Stimulated activated CD8-positive, alpha-beta memory T cell treated with anti-CD3 and anti-CD28 coated beads, Interleukin-4, amount 100 ng/mL, for 48 hours (primary cell): ENCODE results near the gene PALS1.

ENCODE experiments used
- DNase-seq: peaks from one replicate; pipeline ENCODE4 v3.0.0-alpha.2; 2020

PALS1 gene

DNA sequence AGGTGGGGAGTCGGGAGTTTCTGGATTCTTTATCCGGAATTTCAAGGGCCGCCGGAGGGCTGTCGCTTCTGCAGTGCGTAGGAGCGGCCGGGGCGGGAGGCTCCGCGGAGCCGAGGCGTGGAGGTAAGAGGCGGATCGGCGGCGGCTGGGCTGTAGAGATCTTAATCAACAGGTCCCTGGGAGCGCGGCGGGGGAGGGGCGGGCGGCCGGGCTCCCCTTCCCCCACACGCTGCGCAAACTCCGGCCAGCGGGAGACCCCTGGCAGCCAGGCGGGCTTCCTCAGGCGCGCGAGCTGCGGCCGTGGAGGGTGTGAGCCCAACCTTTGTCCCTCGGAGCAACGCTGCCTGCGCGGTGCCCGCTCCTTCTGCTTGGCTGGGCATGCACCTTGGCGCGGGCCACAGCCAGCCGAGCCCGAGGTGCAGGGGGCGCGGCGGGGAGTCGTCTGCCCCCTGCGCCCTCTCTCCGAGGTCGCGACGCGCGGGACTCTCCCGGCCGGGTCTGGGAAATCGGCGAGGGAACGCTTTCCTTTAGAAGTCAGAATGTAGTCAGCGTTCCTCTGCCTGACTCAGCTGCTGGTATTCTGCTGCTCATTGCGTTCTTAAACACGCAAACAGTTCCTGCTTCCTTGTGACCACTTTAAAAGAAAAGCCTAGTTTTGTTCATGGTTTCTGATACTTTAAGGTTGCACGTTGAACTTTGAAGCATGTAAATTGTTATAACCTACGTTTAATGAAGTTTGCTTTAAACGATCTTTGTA is at the start of gene PALS1:
TSS of gene PALS1 (plus strand) at position 25 of the 757 bp plus-strand sequence. CDS start 37,736 bp downstream, outside the sequence.
- DNase-seq, result no peak

DNA sequence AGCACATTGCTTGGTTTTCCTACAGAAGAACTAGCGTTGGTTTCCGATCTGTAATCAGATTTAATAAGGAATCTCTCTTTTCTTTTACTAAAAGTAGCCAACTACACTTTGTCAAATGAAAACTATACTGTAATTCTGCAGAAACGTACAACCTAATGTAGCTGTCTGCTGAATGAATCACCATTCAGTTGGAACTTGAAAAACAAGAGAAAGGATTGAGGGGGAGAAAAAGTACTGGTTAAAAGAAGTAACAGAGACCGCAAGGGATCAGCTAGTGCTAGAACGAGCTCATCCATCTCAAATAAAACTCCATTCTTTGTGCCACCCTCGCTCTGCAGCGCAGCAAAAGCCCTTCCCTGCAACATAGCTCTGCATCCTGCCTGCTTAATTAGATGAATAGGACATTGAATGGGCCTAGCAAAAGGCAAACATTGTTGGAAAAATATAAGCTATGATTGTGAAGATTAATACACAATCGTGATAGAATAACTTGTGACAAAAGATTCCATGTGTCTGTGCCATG is 49.4 kb upstream of the PALS1 start:
- no peak for DNase-seq

DNA sequence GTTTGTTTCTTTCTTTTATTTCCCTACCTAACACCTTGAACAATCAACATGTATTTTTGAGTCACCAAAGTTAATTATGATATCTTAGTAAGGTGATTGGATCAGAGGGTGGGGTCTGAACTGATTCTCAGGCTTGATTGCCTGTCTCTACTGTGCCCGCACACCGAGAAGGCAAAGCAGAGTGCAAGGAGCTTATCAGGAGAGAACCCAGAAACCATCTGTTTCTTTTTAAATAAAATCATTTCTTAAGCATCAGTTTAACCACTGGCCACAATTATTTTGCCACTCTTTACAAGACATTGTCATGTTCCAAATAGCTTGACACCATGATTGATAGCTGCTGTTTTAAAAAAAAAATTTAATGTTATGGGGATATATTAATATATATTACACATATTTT is 48.9 kb upstream of the PALS1 start:
- DNase-seq, result no peak

DNA sequence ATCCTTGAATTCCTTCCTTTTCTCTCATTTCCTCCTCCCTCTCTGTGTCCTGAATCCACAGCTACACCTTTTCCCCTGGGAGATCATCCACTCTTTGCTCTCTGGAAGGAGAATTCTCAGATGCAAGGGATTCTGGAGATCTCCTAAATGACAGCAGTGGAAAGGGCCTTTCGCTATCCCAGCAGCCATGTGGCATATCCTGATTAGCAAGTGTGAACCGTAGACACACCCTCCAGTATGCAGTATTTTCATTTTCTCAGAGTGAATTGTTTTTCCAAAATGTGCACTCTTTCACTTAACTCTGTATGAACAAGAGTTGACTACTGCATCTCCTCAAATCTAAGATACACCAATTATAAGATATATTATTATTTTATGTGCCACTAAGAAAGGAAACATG is 46.0 kb upstream of the PALS1 start:
- DNase-seq, result no peak

DNA sequence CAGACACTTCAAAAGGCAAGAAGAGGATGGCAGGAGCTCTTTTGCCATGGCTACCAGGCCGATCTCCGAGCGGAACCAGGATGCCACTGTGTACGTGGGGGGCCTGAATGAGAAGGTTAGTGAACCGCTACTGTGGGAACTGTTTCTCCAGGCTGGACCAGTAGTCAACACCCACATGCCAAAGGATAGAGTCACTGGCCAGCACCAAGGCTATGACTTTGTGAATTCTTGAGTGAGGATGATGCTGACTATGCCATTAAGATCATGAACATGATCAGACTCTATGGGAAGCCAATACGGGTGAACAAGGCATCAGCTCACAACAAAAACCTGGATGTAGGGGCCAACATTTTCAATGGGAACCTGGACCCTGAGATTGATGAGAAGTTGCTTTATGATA is 42.2 kb upstream of the PALS1 start:
- DNase-seq, result no peak

DNA sequence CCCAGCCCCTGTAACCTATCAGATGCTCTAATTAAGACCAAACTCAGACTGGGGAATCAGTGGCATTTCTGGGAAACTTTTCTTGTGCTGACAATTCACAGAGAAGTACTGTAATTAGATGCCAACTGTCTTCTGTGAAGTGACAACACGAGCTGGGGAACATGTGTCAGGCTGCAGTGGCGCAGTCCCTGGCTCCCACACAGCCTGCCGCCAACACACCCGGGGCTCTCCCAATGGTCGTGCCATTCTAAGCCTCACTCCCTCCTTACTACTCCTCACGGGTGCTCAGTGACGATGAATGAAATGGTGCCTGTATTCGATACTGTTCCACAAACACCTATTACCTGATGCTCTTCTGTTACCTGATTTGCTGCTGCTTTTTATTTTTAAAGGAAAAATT is 33.4 kb upstream of the PALS1 start:
- DNase-seq, result no peak

DNA sequence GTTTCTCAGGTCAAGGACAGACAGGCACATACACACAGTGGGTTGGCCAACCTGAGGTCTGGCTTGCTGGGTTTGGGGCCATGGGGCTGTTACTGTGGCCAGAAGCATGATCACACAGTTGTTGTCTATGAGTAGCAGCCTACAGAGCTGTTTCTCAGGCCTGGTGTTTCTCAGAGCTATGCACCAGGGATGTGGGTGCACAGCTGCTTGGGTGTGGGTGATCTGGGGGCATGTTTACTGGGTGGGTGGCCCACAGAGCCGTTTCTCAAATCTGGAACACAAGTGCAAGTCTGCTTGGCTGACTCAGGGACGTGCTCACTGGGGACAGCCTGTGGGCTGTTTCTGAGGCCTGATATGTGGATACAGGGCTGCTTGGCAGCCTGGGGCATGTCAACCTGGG is 23.1 kb upstream of the PALS1 start:
- DNase-seq, result no peak

DNA sequence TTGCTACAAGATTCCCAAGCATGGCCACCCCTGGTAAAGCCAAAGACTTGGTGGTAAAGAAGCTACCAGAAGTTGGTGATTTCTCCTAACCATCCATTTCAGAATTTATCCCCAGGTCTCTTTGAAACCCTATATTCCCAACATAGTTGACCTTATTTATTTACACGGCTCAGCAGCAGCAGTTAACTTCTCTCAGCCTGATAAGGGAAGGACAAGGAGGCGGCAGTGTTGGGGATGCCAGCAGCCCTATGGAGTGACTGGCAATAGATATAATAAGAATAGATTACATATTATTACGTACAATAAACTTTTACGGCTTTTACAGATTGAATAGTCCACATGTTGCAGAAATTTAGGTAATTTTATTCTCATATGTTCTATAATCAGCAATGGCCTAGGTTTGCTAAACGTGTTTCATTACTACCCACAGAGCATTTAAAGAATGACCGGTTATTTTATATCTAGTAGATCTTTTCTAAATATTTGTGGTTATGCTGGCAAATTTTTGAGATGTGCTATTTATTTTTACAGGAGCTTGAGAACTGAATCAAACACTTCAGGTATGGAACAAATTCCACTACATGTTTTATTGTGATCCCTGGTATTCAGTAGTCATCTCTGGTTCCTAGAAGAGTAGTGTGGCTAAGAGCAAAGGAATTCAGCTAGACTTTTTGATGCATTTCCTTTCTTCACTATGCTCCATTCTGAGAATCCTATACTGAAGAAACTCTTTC is 19.8 kb upstream of the PALS1 start:
- no peak for DNase-seq

DNA sequence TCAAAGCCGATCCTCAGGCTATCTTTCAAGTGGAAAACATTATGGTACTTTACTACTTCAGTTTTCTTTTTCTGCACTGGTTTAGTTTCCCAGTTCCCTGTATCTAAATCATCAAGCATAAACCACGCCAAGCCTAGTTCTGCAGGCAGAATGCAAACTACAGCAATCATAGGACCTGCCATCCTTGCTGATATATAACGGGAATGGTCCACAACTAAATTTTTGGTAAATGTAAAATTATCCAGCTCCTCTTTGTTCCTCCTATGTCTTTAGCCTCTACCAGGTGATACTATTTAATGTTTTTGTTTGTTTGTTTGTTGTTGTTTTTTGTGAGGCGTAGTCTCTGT is 19.3 kb upstream of the PALS1 start:
- DNase-seq, result no peak

DNA sequence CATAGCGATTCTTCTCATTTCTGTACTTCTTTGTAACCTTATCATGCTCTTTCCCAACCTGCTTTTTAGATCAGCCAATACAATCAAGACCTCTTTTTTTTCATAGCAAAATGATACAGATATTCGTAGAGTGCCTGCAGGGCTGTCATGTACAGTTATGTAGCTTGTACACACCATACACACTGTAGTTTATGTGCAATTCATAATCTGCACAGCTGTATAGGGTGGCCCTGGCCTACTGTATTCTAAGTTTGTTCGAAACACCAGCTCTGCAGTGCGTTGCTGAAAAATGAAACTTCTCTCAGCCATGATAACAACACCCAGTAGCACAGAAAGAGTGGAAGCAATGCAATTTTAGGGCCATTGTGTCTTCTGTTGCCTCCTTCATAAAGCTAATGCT is 15.7 kb upstream of the PALS1 start:
- DNase-seq, result no peak

DNA sequence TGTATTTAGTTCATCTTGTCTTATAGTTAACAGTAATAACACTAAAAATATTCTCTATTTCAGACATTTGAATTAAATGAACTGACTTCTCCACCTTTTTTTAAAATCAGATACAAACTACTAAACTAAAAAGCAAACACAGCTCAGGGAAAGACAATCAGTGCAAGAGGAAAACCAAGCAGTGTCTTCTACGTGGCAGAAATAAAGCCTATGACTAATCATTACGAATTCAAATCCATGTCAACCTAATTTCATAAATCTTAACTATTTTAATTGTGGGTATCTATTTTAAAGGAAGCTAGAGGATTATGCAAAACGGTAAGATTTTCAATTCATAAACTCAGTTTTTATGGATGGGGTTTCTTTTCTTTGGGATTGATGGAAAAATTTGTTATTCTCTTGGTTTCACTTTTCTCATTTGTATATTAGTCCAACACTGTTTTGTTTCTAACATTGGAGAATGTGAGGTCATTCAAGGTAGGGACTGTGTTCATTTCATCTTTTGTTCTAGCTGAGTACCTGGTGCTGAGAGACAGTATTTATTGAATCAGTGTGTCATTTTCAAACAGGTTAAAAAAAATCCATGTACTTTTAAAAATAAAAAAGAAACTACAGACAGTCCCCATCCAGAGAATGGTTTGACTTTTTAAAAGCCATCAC is 12.8 kb upstream of the PALS1 start:
- DNase-seq, result no peak

DNA sequence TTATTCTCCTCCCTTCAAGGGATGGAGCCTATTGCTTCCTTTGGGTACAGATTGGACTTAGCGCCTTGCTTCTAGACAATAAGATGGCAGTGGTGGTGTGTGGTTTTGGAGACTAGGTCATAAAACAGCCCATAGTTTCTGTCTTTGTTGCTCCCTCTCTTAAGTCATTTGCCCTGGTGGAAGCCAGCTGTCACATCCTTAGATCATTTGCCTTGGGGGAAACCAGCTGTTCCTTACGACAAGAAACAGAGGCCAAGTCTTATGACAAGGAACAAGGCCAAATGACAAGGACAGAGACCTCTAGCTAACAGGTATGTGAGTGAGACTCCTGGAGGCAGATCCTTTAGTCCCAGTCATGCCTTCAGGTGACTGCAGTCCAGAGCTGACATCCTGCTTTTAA is 9.2 kb upstream of the PALS1 start:
- DNase-seq, result no peak

DNA sequence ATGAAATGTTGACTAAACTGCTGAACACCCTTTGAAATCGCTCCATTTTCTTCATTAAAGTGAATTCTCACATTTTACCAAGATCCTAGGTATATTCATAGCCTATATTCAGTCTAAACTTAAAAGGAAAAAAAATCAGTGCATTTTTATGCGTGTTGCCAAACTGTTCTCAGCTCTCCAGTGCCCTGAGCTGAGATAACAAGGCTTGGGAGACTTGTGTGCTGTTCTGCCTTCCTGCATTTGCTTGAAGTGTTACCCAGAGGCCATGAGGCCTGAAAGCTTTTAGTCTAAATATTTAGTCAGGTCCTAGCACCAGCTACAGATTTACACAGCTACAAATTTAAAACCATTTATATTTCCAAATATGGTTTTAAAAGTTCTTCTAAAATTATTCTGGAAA is 8.6 kb upstream of the PALS1 start:
- no peak for DNase-seq

DNA sequence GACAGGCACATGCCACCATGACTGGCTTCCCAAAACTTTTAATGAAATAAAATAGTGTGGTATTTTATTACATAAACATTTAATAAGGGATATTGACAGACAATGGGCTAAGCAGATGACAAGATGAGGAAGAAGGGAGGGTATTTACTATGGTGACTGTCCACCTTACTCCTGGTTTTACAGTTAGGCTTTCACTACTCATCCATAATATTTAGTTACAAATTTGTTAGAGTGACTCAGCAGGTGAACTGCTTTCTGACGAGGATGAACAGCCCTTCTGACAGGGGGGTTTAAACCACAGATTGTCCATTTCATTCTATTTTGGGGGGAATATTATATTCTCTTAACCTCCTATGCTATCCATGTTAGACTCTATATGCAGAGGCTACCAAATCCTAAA is 3.6 kb upstream of the PALS1 start:
- no peak for DNase-seq

DNA sequence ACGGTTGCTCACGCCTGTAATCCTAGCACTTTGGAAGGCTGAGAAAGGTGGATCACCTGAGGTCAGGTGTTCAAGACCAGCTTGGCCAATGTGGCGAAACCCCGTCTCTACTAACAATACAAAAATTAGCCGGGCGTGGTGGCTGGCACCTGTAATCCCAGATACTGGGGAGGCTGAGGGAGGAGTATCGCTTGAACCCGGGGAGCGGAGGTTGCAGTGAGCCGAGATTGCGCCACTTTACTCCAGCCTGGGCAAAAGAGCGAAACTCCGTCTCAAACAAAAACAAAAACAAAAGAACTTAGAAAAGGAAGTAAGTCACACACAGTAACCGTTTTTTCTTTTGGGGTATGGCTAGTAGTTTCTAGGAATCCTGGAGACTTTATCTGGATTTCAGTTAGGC is 1.7 kb upstream of the PALS1 start:
- DNase-seq, result no peak

DNA sequence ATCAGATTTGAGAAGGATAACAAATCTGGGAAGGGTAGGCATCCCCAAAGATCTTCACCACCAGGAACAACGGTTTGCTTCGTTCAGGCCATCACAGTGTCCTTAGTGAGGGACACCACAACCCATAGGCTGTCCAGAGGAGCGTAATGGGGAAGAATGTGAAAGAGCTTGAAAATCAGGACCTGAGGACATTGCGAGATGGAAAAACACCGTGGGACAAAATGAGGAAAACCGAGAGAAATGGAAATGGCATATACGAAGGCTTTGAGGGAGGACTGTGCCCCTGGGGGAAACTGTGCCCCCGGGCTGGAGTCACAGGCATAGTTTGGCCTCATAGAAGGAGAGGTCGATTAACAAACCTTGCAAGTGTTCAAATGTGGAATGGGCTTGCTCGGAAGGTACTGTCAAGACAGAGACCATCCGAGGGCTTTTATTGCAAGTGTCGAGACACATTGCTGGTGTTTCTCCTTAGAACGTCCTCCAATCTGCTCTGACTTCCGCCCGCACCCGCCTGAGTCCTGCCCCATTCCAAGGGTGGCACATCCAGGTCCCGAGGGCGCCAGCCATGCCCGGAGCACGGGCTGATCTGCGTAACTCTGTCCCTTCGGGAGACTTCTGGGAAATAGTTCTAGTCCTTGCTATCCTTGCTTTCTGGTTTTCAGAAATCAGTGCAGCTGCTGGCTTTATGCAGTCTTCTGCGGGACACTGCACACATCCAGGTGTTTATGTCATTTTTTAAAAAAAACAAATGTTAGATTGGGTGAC is 885 bp upstream of the PALS1 start:
- DNase-seq, result peak; percentile 49

DNA sequence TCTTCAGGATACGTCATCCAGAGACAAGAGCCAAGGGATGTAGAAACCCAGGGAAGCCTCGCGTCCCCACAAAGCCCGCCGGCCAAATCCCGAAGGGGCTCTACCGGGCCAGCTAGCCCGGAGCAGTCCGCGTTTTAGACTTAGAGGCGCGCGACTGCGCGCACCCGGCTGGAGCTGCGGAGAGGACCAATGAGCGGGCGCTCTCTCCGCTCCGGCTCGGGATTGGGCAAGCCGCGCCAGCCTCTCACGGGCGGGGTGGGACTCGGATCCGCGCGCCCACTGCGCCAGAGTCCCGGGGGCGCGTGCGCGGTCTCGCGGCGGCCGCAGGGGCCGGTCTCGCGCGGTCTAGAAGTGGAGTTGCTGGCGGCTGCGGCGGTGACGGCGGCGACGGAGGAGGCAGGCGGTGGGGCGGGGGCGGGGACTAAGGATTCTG is 241 bp upstream of the PALS1 start:
- peak; percentile 93 for DNase-seq

DNA sequence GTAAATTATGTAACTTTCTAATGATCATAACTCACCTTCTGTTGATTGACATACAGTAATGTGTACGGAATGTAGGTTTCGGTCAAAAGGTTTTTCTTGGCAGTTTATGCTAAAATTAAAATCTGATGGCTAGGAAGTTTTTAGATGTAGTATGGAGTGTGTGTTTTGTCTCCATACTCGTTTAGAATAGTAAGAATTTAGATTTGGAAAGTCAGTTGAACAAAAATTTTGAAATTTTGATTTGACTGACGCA is 859 bp downstream of the PALS1 start:
- DNase-seq, result no peak

DNA sequence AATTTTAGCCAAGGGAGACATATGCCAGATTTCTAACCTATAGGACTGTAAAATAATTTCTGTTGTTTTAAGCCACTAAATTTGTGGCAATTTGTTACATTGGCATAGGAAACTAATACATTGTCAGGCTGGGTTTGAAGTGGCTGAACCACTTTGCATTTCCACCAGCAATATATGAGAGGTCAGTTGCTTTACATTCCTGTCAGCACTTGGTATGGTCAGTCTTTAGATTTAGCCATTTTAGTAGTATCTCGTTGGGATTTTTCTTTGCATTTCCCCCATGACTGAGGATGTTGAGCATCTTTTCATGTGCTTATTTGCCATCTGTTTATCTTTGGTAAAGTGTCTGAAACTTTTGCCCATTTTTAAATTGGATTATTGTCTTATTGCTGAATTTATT is 3.9 kb downstream of the PALS1 start:
- no peak for DNase-seq

DNA sequence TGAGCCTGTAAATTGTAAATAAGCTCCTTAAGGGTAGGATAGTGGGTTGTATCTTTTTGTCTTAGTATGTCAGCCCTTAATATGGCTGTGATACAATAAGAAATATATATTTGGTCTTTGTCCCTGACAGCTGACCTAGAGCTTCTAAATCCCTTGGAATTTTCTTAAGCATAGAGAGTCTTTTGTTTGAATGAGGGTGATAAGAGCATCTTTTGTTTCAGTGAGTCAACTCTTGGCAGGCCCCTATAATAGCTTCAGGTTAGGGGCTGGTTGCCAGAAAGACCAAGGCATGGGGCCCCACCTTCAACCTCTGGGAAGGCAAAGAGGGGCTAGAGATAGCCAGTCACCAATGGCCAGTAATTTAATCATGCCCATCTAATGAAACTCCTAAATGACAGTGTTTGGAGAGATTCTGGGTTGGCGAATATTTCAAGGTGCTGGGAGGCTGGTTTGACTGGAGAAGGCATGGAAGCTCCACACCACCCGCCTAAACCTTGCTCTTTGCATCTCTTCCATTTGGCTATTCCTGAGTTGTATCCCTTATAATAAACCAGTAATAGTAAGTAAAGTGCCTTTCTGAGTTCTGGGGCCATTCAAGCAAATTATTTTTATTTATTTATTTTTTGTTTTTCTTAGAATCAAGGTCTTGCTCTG is 10.5 kb downstream of the PALS1 start:
- no peak for DNase-seq

DNA sequence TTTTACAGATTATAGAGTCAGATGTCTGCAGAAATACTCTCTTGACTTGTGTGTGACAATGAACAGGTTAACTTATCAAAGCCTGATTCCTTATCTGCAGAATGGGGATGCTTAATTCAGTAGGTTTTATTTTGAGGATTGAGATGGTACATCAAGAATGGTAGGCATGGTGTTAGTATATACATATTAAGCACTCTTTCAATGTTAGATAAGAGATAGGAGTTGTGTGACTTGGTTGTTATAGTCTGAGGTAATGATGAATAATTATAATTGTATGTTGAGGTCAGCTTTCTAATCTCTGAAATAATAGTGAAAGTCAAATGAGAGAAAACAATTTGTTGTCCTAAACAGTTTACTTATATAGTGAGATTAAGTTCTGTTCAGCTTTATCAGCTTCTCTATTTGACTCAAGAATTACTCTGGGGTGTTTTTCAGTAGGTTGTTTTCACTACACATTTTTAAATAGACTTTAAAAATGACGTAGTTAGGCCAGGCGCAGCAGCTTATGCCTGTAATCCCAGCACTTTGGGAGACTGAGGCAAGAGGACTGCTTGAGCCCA is 11.9 kb downstream of the PALS1 start:
- no peak for DNase-seq

DNA sequence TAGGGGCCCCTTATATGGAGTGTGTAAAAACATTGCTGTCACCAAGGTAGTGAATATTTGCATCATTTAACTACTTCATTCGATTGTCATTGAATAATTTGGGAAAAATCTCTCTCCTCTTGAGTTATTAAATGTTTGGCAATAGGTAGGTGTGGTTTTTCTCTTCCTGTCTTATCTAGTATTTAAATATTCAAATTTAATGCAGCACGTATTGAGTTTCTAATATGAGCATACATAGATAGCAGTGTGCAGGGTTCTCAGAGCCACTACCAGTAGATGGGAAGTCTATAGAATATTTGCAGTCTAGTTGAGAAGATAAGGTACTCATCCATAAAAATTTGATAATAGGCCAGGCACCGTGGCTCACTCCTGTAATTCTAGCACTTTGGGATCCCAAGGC is 16.7 kb downstream of the PALS1 start:
- DNase-seq, result no peak

DNA sequence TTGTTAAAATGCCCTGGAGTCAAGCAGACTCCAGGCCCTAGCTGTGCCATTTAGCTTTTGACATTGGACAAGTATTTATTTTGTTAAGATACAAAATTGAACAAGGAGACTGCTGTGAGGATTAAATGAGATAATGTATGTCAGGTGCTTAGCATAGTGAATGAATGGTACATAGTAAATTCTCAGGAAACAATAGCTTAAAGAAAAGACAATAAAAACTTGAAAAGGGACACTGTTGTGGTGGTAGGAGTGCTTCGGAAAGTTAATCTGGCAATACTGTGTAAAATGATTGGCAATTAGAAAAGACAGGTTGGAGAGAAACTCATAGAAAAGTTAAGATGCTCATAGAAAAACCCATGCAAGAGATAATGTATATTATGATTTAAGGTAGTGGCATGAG is 19.7 kb downstream of the PALS1 start:
- DNase-seq, result no peak
